Effector memory CD4-positive, alpha-beta T cell (primary cell): ENCODE results near the gene EP400.

Experiments used
- DNase-seq, 3 donors: peaks; one replicate each; pipeline ENCODE4 v3.0.0-alpha.2; 2020
- H3K27ac ChIP-seq: 2 replicates; pipeline ENCODE4 v1.7.0; 2013; ENCODE audit warnings: mild to moderate bottlenecking, low read length, moderate library complexity; ENCODE audit not compliant: insufficient read depth, poor library complexity, severe bottlenecking
- H3K27me3 ChIP-seq: replicated peaks from 2 replicates; pipeline ENCODE4 v1.7.0; 2013; ENCODE audit warnings: mild to moderate bottlenecking, low read length; ENCODE audit not compliant: insufficient read depth, control insufficient read depth, poor library complexity, severe bottlenecking
- H3K36me3 ChIP-seq: 2 replicates; pipeline ENCODE4 v1.7.0; 2013; ENCODE audit warnings: mild to moderate bottlenecking, low read length, moderate library complexity; ENCODE audit not compliant: control insufficient read depth, insufficient read depth
- H3K4me1 ChIP-seq: 2 replicates; pipeline ENCODE4 v1.7.0; 2013; ENCODE audit warnings: low read length, mild to moderate bottlenecking; ENCODE audit not compliant: control insufficient read depth, insufficient read depth, poor library complexity, severe bottlenecking
- H3K4me3 ChIP-seq: 2 replicates; pipeline ENCODE4 v1.7.0; 2013; ENCODE audit warnings: low read length, low read depth, mild to moderate bottlenecking; ENCODE audit not compliant: insufficient read depth, poor library complexity, severe bottlenecking
- H3K9me3 ChIP-seq: 2 replicates; pipeline ENCODE4 v1.7.0; 2013; ENCODE audit warnings: mild to moderate bottlenecking, low read length, moderate library complexity; ENCODE audit not compliant: control insufficient read depth

The EP400 gene

DNA sequence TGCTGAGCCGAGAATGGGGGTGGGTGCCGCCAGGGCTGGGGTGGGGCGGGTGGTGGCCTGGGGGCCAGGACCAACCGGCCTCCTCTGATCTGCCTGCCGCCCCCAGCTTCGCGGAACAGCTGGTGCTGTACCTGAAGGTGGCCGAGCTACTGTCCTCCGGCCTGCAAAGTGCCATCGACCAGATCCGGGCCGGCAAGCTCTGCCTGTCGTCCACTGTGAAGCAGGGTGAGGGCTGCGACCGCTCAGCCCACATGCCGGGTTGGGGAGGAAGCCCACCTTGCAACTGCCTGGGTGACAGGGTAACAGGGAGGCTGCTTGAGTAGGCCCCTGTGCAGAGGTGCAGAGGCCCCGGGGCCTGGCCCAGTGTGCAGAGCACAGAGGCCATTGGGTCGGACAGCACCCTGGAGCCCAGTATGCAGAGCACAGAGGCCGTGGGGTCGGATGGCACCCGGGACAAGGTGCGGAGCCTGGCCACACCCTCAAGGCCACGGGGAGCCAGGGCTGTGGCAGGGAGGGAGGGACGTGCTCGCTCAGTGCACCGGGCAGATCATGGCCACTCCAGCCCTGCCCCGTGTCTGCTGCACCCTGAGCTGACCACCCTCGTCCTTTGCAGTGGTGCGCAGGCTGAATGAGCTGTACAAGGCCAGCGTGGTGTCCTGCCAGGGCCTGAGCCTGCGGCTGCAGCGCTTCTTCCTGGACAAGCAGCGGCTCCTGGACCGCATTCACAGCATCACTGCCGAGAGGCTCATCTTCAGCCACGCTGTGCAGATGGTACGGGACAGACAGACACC is 30.2 kb upstream of the EP400 start:
- no peaks in the 10 kb centered on the region for H3K4me1 ChIP-seq
- H3K27ac ChIP-seq, result no peak overlapping the region
- no peak overlapping the region for H3K4me3 ChIP-seq
- H3K36me3 ChIP-seq, result peaks cover 20% of the 10 kb centered on the region
- no peak for DNase-seq
- no peaks in the 10 kb centered on the region for H3K9me3 ChIP-seq
- no peaks in the 10 kb centered on the region for H3K27me3 ChIP-seq

DNA sequence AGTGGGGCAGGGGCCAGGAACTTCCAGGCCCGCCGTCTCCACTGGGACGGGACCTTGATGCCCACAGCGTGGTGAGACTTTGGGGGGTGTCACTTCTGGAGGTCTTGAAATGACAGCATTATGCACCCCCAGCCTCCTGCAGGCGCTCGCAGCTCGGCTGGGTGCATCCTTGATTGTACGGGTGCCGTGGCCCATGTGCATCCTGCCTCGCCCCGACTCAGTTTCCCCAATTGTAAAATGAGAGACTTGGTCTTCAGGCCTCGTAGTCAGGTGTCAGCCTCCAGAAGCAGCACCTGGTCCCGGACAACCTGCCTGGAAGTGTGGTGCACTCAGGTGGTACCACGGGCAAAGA is 29.6 kb upstream of the EP400 start:
- Histone ChIP-seq H3K9me3 (no peaks in the 10 kb centered on the region), H3K27ac (no peak overlapping the region), H3K4me3 (no peak overlapping the region), H3K4me1 (no peaks in the 10 kb centered on the region), H3K36me3 (peaks cover 16% of the 10 kb centered on the region), H3K27me3 (no peaks in the 10 kb centered on the region)
- DNase-seq, result no peak

DNA sequence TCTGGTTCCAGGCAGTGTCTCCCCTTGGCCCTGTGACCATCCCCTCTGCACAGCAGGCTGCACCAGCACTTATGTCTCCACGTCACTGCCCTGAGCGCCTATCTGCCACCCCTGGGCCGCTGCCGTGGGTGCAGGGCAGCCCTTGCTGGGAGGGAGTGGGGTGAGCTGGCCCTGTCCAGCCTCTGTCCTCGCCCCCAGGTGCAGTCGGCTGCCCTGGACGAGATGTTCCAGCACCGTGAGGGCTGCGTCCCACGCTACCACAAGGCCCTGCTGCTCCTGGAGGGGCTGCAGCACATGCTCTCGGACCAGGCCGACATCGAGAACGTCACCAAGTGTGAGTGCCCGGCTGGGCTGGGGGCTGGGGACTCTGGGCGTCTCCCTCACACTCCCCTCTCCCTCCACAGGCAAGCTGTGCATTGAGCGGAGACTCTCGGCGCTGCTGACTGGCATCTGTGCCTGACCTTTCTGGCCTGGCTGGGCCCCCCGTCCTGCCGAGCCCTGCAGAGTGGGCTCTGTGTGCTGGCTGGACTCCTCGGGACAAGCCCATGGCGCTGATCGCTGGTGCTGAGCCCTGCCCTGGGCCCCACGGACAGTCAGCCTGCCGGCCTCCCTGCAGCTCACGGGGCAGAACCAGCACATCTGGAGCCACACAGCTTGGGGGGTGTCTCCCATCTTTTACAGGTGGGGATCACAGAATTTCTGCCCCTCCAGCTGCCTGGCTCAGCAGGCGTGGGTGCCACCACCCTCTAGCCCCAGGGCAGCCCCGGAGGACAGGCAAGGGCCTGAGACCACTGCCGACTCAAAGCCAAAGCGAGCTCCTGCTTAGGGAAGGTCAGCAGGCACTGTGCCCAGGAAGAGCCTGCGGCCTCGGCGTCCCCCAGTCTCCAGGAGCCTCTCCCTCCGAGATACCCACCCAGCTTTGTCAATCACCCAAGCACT is 28.6 kb upstream of the EP400 start:
- DNase-seq, result no peak
- H3K4me1 ChIP-seq, result no peaks in the 10 kb centered on the region
- H3K27ac ChIP-seq, result no peak overlapping the region
- H3K9me3 ChIP-seq, result no peaks in the 10 kb centered on the region
- no peaks in the 10 kb centered on the region for H3K27me3 ChIP-seq
- H3K4me3 ChIP-seq, result no peak overlapping the region
- H3K36me3 ChIP-seq, result peaks cover 6% of the 10 kb centered on the region

DNA sequence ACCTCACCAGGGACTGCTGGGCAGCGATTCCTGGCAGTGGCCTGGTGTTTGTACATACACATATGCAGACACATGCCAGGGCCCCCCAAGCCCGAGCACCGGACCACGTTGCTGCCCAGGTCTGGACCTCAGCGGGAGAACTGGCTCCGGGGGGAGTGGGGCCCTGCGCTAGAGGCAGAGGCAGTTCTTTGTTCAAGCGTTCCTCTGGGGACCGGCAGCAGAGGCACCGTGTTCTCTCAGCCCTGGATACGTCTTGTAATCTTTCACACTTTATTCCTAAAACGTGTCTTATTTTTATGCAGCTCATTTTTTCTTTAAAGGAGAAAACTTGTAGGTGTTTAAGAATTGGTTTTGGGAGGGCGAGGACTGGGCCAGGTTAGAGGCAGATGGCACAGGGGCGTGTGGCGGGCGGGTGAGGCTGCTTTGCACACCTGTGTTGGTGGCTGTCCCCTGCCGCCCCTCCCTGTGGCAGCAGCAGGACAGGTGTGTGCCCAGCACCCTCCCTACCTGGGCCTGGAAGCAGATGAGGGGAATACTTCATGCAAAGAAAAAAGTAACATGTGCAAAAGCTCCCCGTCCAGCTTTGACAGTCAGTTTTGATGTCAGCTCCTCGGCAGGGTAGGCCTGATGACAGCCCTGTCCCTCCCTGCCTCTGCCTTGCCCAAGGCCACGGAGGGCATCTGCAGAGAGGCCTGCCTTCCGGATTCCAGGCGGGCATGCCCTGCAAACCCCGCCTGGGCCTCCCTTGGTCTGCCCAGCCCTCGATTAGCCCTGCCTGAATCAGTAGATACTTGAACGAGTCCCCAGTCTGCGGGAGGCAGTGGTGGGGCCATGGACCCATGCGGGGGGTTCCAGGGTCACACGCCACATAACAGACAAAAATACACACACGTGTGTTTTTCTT is 27.6 kb upstream of the EP400 start:
- no peaks in the 10 kb centered on the region for H3K36me3 ChIP-seq
- no peaks in the 10 kb centered on the region for H3K4me1 ChIP-seq
- no peaks in the 10 kb centered on the region for H3K27me3 ChIP-seq
- H3K4me3 ChIP-seq, result no peak overlapping the region
- no peaks in the 10 kb centered on the region for H3K9me3 ChIP-seq
- DNase-seq, result no peak
- H3K27ac ChIP-seq, result no peak overlapping the region

DNA sequence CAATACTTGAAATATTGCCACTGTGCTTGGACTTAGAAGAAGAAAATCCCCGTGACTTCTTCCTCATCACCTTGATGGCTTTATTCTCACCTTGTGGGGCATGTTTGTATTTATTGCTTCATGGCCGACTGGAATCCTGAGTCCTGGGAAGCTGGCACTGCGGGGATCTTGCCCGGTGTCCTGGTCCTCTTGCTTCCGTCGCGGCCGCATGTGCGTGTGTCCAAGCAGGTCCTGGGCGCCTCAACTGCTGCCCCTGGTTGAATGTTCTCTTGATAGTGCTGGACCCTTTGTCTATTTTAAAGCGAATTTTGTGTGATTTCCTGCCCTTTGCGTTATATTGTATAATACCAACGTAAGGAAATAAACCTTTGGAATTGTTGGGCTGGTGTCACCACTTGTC is 27.0 kb upstream of the EP400 start:
- Histone ChIP-seq H3K36me3 (no peaks in the 10 kb centered on the region), H3K9me3 (no peaks in the 10 kb centered on the region), H3K4me1 (no peaks in the 10 kb centered on the region), H3K27me3 (no peaks in the 10 kb centered on the region), H3K4me3 (no peak overlapping the region), H3K27ac (no peak overlapping the region)
- no peak for DNase-seq

DNA sequence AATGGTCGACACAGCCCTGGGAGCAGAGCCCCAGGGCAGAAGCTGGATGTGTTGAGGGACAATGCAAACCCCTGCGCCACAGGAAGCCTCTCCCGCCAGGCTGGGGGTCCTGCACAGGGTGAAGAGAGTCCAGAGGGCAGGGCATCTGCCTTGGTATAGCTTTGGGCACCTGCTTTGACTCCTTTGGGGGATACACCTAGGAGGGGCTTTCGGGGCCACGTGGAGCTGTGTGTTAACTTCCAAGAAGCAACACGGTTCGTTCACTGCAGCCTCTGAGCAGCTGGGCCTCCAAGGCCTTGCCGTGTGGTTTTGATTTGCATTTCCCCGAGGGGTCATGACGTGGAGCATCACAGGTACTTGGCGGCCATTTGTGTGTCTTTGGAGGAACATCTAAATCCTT is 26.5 kb upstream of the EP400 start:
- no peak for DNase-seq
- Histone ChIP-seq H3K4me1 (no peaks in the 10 kb centered on the region), H3K27ac (no peak overlapping the region), H3K4me3 (no peak overlapping the region), H3K27me3 (no peaks in the 10 kb centered on the region), H3K36me3 (no peaks in the 10 kb centered on the region), H3K9me3 (no peaks in the 10 kb centered on the region)

DNA sequence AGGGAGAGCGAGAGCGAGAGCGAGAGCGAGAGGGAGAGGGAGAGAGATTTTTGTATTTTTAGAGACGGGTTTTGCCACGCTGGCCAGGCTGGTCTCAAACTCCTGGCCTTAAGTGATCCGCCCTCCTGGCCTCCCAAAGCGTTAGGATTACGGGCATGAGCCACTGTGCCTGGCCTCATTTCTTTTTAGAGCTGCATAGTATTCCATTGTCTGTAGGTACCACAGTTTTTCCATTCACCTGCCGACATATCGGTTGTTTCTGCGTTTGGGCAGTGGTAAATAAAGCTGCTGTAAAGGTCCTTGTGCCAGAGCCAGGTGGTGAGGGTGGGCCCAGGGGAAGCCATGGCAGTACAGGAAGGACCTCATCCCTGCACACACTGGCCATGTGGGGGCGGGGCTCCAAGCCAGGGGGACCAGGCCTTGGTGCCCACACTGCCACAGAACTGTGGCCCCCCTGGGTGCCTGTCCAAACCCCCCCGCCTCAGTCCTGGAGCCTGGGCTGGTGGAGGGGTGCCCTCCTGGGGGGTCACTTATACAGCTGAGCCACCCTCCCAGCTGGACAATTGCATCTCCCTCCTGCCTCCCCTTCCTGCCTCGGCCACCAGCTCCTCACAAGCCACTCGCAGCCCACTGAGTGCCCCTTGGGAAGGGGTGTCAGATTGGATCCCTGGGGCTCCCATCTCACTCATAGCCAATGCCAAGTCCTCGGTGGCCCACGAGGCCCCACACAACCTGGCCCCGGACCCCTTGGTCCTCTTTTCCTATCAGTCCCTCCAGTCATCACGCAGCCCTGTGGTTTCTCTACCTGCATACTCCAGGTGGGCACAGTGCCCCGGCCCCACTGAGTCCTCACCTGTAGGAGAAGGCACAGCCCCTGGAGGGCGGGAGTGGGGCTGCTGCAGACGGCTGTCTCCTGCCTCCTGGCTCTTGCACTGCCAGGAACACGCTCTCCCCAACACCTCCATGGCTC is 22.3 kb upstream of the EP400 start:
- Histone ChIP-seq H3K36me3 (peaks cover 9% of the 10 kb centered on the region), H3K4me1 (no peaks in the 10 kb centered on the region), H3K27me3 (no peaks in the 10 kb centered on the region), H3K9me3 (no peaks in the 10 kb centered on the region), H3K27ac (no peak overlapping the region), H3K4me3 (no peak overlapping the region)
- DNase-seq, result no peak

DNA sequence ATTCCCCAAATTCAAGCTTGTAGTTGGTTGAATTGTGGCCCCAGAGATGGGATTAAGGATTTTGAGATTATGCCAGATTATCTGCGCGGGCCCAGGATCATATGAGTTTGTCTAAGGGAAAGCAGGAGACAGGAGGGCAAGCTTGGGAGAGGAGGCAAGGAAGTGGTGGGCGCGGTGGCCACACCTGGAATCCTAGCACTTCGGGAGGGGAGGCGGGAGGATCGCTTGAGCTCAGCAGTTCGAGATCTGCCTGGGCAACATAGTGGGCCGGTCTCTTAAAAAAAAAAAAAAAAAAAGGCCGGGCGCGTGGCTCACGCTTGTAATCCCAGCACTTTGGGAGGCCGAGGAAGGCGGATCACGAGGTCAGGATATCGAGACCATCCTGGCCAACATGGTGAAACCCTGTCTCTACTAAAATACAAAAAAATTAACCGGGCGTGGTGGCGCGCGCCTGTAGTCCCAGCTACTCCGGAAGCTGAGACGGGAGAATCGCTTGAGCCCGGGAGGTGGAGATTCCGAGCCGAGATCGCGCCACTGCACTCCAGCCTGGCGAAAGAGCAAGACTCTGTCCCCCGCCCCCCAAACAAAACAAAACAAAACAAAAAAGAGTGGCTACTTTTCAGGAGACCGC is 21.5 kb upstream of the EP400 start:
- no peaks in the 10 kb centered on the region for H3K27me3 ChIP-seq
- peak in 1 of 3 donors; percentile 9 for DNase-seq
- H3K9me3 ChIP-seq, result no peaks in the 10 kb centered on the region
- H3K4me3 ChIP-seq, result peak overlapping the region; percentile 74
- H3K27ac ChIP-seq, result peak overlapping the region; percentile 60
- H3K4me1 ChIP-seq, result no peaks in the 10 kb centered on the region
- peaks cover 17% of the 10 kb centered on the region for H3K36me3 ChIP-seq
